GM12878 (cell line): ENCODE results near the gene TUFM.

Experiments
- BHLHE40 ChIP-seq, 2 experiments: fragments of 450-650 bp in 1 of 2; IDR thresholded peaks; 2 replicates each; pipeline ENCODE4 v1.6.1; 2011 to 2017; ENCODE audit warnings: low read depth in 2 of 2, borderline replicate concordance in 1 of 2, improper control_type of control experiment in 1 of 2, low read length in 1 of 2, mild to moderate bottlenecking in 1 of 2
- CHD1 ChIP-seq: IDR thresholded peaks from 2 replicates; pipeline ENCODE4 v1.6.1; 2012; ENCODE audit warnings: low read depth, low read length, improper control_type of control experiment
- CTCF ChIP-seq, 3 experiments: IDR thresholded peaks in 2 of 3; conservative IDR thresholded peaks in 1 of 3; 2 replicates each; pipeline ENCODE4 v1.5.1; 2011; ENCODE audit warnings: low read depth in 3 of 3, low read length in 3 of 3, mild to moderate bottlenecking in 3 of 3, control low read depth in 2 of 3, moderate library complexity in 2 of 3, inconsistent platforms in 1 of 3, mixed read lengths in 1 of 3; ENCODE audit not compliant: control insufficient read depth in 2 of 3, insufficient read depth in 1 of 3; ENCODE audit errors: extremely low read depth in 1 of 3
- ELK1 ChIP-seq: IDR thresholded peaks from 2 replicates; pipeline ENCODE4 v1.6.1; 2012; ENCODE audit warnings: low read depth, low read length, improper control_type of control experiment
- RAD21 ChIP-seq: IDR thresholded peaks from 2 replicates; pipeline ENCODE4 v1.6.1; 2011; ENCODE audit warnings: mild to moderate bottlenecking, low read depth, low read length, moderate library complexity; ENCODE audit not compliant: insufficient read depth
- RCOR1 ChIP-seq: conservative IDR thresholded peaks from 2 replicates; pipeline ENCODE4 v1.6.1; 2012; ENCODE audit warnings: low read depth, low read length, improper control_type of control experiment
- SRF ChIP-seq, 2 experiments: IDR thresholded peaks; 2 replicates each; pipeline ENCODE4 v1.6.1; 2011; ENCODE audit warnings: low read depth in 2 of 2, low read length in 2 of 2, mild to moderate bottlenecking in 1 of 2, moderate library complexity in 1 of 2
- ZNF24 ChIP-seq: fragments of 450-650 bp; IDR thresholded peaks from 2 replicates; pipeline ENCODE4 v1.6.1; 2017; ENCODE audit warnings: antibody characterized with exemption, mild to moderate bottlenecking

GRCh38 chr16:28834873-28835863, 11.0 kb downstream of the TUFM start:
- TF ChIP-seq CTCF (IDR thresholded peaks at IDR 0.05 in 2 of 3, conservative IDR thresholded peaks at IDR 0.05 in 1 of 3; ENCODE audit: control insufficient read depth in 2 of 3, extremely low read depth in 1 of 3, insufficient read depth in 1 of 3, low read depth in 3 of 3, low read length in 3 of 3) (no peak), ELK1 (no peak), SRF (IDR thresholded peaks at IDR 0.05; ENCODE audit: low read depth in 2 of 2, low read length in 2 of 2) (no peak), RAD21 (no peak), ZNF24 (no peak), RCOR1 (no peak), BHLHE40 (IDR thresholded peaks at IDR 0.05; ENCODE audit: borderline replicate concordance in 1 of 2, low read depth in 2 of 2, low read length in 1 of 2) (no peak), CHD1 (no peak)
